IMR-90 (cell line): ENCODE results near the gene SP140. TPM values are rescaled to one million over a fixed set of nuclear protein-coding genes. Genes with fewer than 3 reads are reported as not detected.

ENCODE experiments used
- ATAC-seq: fragments of 200-7000 bp; cut with Tn5 transposase; 2 replicates; pipeline ENCODE4 v1.9.1; 2020; ENCODE audit warnings: low read depth, mild to moderate bottlenecking, moderate library complexity
- BruUV-seq: library from RNA; stranded (reverse); fragments of 400-500 nt; replicated peaks from 2 replicates; lab custom pipeline; 2021; lab: Mats Ljungman, UMichigan
- CTCF ChIA-PET: fragments of 300-600 bp; formaldehyde crosslinking; extraction: SDS; loops from one replicate; lab custom pipeline; 2021; ENCODE audit warnings: antibody characterized with exemption; lab: Yijun Ruan, JAX
- POLR2A ChIA-PET: fragments of 300-600 bp; sonication (Branson Sonifier 250); formaldehyde crosslinking; loops from one replicate; lab custom pipeline; 2022; ENCODE audit warnings: antibody characterized with exemption; ENCODE audit not compliant: unreplicated experiment; lab: Charles Lee
- DNase-seq: peaks from one replicate; pipeline ENCODE4 v3.0.0; 2013
- H2AFZ ChIP-seq: replicated peaks from 2 replicates; pipeline ENCODE3; 2013; ENCODE audit warnings: low read length, mild to moderate bottlenecking; ENCODE audit not compliant: poor library complexity
- H2AK5ac ChIP-seq: 2 replicates; pipeline ENCODE4 v1.6.1; 2013; ENCODE audit warnings: low read depth, low read length, inconsistent platforms
- H2AK9ac ChIP-seq: replicated peaks from 2 replicates; pipeline ENCODE3; 2013; ENCODE audit warnings: mild to moderate bottlenecking, low read depth, low read length, moderate library complexity; ENCODE audit not compliant: poor library complexity
- H2BK120ac ChIP-seq: 2 replicates; pipeline ENCODE4 v1.6.1; 2013; ENCODE audit warnings: low read depth, low read length, inconsistent platforms
- H2BK15ac ChIP-seq: 3 replicates; pipeline ENCODE4 v1.6.1; 2013; ENCODE audit warnings: low read depth, low read length, inconsistent platforms
- H2BK20ac ChIP-seq: 2 replicates; pipeline ENCODE4 v1.6.1; 2013; ENCODE audit warnings: low read depth, mild to moderate bottlenecking, inconsistent platforms, low read length, moderate library complexity
- H2BK5ac ChIP-seq: 2 replicates; pipeline ENCODE4 v1.6.1; 2013; ENCODE audit warnings: mild to moderate bottlenecking, low read depth, low read length, inconsistent platforms; ENCODE audit not compliant: poor library complexity, severe bottlenecking
- H3K14ac ChIP-seq: replicated peaks from 2 replicates; pipeline ENCODE4 v1.6.1; 2013; ENCODE audit warnings: low read depth, low read length, inconsistent platforms
- H3K18ac ChIP-seq: 2 replicates; pipeline ENCODE4 v1.6.1; 2013; ENCODE audit warnings: low read depth, low read length, control low read depth
- H3K23ac ChIP-seq: 2 replicates; pipeline ENCODE4 v1.6.1; 2013; ENCODE audit warnings: low read depth, low read length, inconsistent platforms
- H3K27ac ChIP-seq: 2 replicates; pipeline ENCODE4 v1.5.1; 2013; ENCODE audit warnings: mild to moderate bottlenecking, control low read depth, low read length; ENCODE audit not compliant: insufficient read depth
- H3K27me3 ChIP-seq: 2 replicates; pipeline ENCODE4 v1.6.1; 2013; ENCODE audit warnings: low read length; ENCODE audit not compliant: control insufficient read depth, insufficient read depth
- H3K36me3 ChIP-seq: 2 replicates; pipeline ENCODE4 v1.6.1; 2013; ENCODE audit warnings: low read length, mixed read lengths; ENCODE audit not compliant: control insufficient read depth, insufficient read depth
- H3K4ac ChIP-seq: 2 replicates; pipeline ENCODE4 v1.6.1; 2013; ENCODE audit warnings: low read depth, low read length, inconsistent platforms
- H3K4me1 ChIP-seq: 2 replicates; pipeline ENCODE4 v1.6.1; 2013; ENCODE audit warnings: low read length, mixed read lengths; ENCODE audit not compliant: control insufficient read depth, insufficient read depth
- H3K4me2 ChIP-seq: 2 replicates; pipeline ENCODE4 v1.6.1; 2013; ENCODE audit warnings: low read depth, mild to moderate bottlenecking, control low read depth, low read length, moderate library complexity
- H3K4me3 ChIP-seq: 2 replicates; pipeline ENCODE4 v1.5.1; 2013; ENCODE audit warnings: low read depth, mild to moderate bottlenecking, control low read depth, low read length, moderate library complexity; ENCODE audit not compliant: insufficient read depth
- H3K56ac ChIP-seq: 2 replicates; pipeline ENCODE4 v1.6.1; 2013; ENCODE audit warnings: low read length, inconsistent platforms; ENCODE audit not compliant: insufficient read depth; ENCODE audit errors: extremely low read depth
- H3K79me1 ChIP-seq, 2 experiments: 2 replicates each; pipeline ENCODE4 v1.6.1; 2013; ENCODE audit warnings: low read length in 2 of 2, inconsistent platforms in 1 of 2, low read depth in 1 of 2
- H3K9ac ChIP-seq: 2 replicates; pipeline ENCODE4 v1.6.1; 2013; ENCODE audit warnings: low read depth, low read length, control low read depth
- H3K9me1 ChIP-seq: 2 replicates; pipeline ENCODE4 v1.6.1; 2013; ENCODE audit warnings: low read length, inconsistent platforms; ENCODE audit not compliant: insufficient read depth
- H3K9me3 ChIP-seq: 2 replicates; pipeline ENCODE4 v1.6.1; 2013; ENCODE audit warnings: low read length; ENCODE audit not compliant: control insufficient read depth, insufficient read depth
- H4K20me1 ChIP-seq: 2 replicates; pipeline ENCODE4 v1.6.1; 2013; ENCODE audit warnings: low read length, inconsistent platforms; ENCODE audit not compliant: insufficient read depth
- H4K5ac ChIP-seq: 2 replicates; pipeline ENCODE4 v1.6.1; 2013; ENCODE audit warnings: mild to moderate bottlenecking, low read depth, low read length, control low read depth
- H4K8ac ChIP-seq, 2 experiments: 2 replicates each; pipeline ENCODE4 v1.6.1; 2013; ENCODE audit warnings: low read depth in 2 of 2, low read length in 2 of 2, control low read depth in 1 of 2, inconsistent platforms in 1 of 2
- H4K91ac ChIP-seq: 2 replicates; pipeline ENCODE4 v1.6.1; 2013; ENCODE audit warnings: low read depth, low read length, inconsistent platforms; ENCODE audit not compliant: insufficient read depth
- BHLHE40 ChIP-seq: fragments of 150-350 bp; IDR thresholded peaks from 2 replicates; pipeline ENCODE4 v1.6.1; 2016; ENCODE audit warnings: mild to moderate bottlenecking, low read depth, low read length
- CHD1 ChIP-seq: IDR thresholded peaks from 2 replicates; pipeline ENCODE4 v1.6.1; 2012; ENCODE audit warnings: low read depth, low read length, improper control_type of control experiment
- CTCF ChIP-seq: conservative IDR thresholded peaks from 2 replicates; pipeline ENCODE4 v1.5.1; 2012; ENCODE audit warnings: mild to moderate bottlenecking, low read depth, low read length, improper control_type of control experiment
- ELK1 ChIP-seq: fragments of 150-350 bp; IDR thresholded peaks from 2 replicates; pipeline ENCODE4 v1.6.1; 2016; ENCODE audit warnings: low read depth, mild to moderate bottlenecking, low read length, moderate library complexity, borderline replicate concordance
- FOS ChIP-seq: fragments of 150-350 bp; IDR thresholded peaks from 2 replicates; pipeline ENCODE4 v1.6.1; 2016; ENCODE audit warnings: low read depth, low read length
- MAZ ChIP-seq: IDR thresholded peaks from 2 replicates; pipeline ENCODE4 v1.6.1; 2012; ENCODE audit warnings: low read depth, mild to moderate bottlenecking, low read length, improper control_type of control experiment, moderate library complexity, borderline replicate concordance
- POLR2A ChIP-seq: IDR thresholded peaks from 2 replicates; pipeline ENCODE4 v1.6.1; 2012; ENCODE audit warnings: mild to moderate bottlenecking, low read depth, low read length
- RCOR1 ChIP-seq: IDR thresholded peaks from 2 replicates; pipeline ENCODE4 v1.6.1; 2012; ENCODE audit warnings: mild to moderate bottlenecking, low read length, improper control_type of control experiment; ENCODE audit not compliant: insufficient replicate concordance
- RFX5 ChIP-seq: IDR thresholded peaks from 2 replicates; pipeline ENCODE4 v1.8.0; 2012; ENCODE audit warnings: low read depth, mild to moderate bottlenecking, low read length, moderate library complexity
- SMC3 ChIP-seq: fragments of 150-350 bp; IDR thresholded peaks from 2 replicates; pipeline ENCODE4 v1.6.1; 2016; ENCODE audit warnings: low read depth, mild to moderate bottlenecking, antibody characterized with exemption, low read length, moderate library complexity
- USF2 ChIP-seq: fragments of 150-350 bp; IDR thresholded peaks from 2 replicates; pipeline ENCODE4 v1.6.1; 2017; ENCODE audit warnings: mild to moderate bottlenecking, antibody characterized with exemption, low read length, low read depth
- WGBS, 2 experiments: methylation state at CpG; one replicate each; pipeline versions ENCODE4 v1.1.5 to v1.1.7; 2013; ENCODE audit warnings: missing lambda C conversion rate in 2 of 2; ENCODE audit not compliant: insufficient read length in 1 of 2; ENCODE audit errors: extremely low coverage in 2 of 2; 5-methylcytosine and 5-hydroxymethylcytosine counted together
- dilution Hi-C: fragments of 300-500 bp; cut with HindIII; formaldehyde crosslinking; loops from one replicate; pipeline ENCODE4 v1.14.3; 2018; ENCODE audit warnings: low sequenced_read_pairs; ENCODE audit not compliant: unreplicated experiment
- in situ Hi-C: fragments of 300-500 bp; cut with MboI; formaldehyde crosslinking; loops from 3 replicates; pipeline ENCODE4 v1.14.3; 2019; ENCODE audit warnings: low sequenced_read_pairs, inconsistent platforms, mixed read lengths
- intact Hi-C: fragments of 100-400 bp; cut with micrococcal nuclease; formaldehyde crosslinking; loops from 2 replicates; pipeline ENCODE4 v1.10.0; 2022
- polyA plus RNA-seq, 3 experiments: library from polyadenylated mRNA; depleted of rRNA; stranded (reverse); fragments of >200 nt; gene quantifications; 2 replicates each; pipeline ENCODE4 v1.2.3, GENCODE V29; 2012; ENCODE audit warnings: low replicate concordance in 1 of 3
- total RNA-seq: library from RNA; depleted of rRNA; stranded (reverse); fragments of >200 nt; gene quantifications from 2 replicates; pipeline ENCODE4 v1.2.3, GENCODE V29; 2012

Gene SP140
- total and polyA plus RNA-seq, 2 of the 4 experiments (the other 2 are of a cell fraction), result 1.4 TPM

GRCh38 chr2:230226051-230226551, 565 bp downstream of the SP140 start:
- Histone ChIP-seq H4K5ac (no peak overlapping the region), H3K18ac (no peak overlapping the region), H3K79me1 (no peaks in the 10 kb centered on the region), H3K9ac (no peak overlapping the region), H4K8ac (no peak overlapping the region), H3K23ac (no peak overlapping the region), H3K36me3 (no peaks in the 10 kb centered on the region), H3K4ac (no peak overlapping the region), H3K14ac (no peak overlapping the region), H2BK5ac (no peak overlapping the region), H3K4me2 (no peak overlapping the region), H3K9me3 (peaks cover 3% of the 10 kb centered on the region), H3K27ac (no peak overlapping the region), H2AK5ac (no peak overlapping the region), H3K9me1 (no peaks in the 10 kb centered on the region), H3K27me3 (no peaks in the 10 kb centered on the region), H2BK120ac (no peak overlapping the region), H2BK20ac (no peak overlapping the region), H3K4me1 (no peaks in the 10 kb centered on the region; the same call in 1 of the 2 replicates), H2AK9ac (no peak overlapping the region), H3K56ac (no peak overlapping the region), H3K4me3 (no peak overlapping the region), H4K91ac (no peak overlapping the region), H2AFZ (no peak overlapping the region), H2BK15ac (no peak overlapping the region), H4K20me1 (no peaks in the 10 kb centered on the region)
- ATAC-seq (no peak), DNase-seq (no peak)
- no CpG with 5 or more reads among the region's 4 CpGs for WGBS, 2 experiments
- intact Hi-C loops (no loop called here), dilution Hi-C loops (no loop called here), in situ Hi-C loops (no loop called here)
- BruUV-seq, result no TSS peak
- TF ChIP-seq RFX5 (no peak), POLR2A (no peak), MAZ (no peak), CTCF (no peak), RCOR1 (no peak), SMC3 (no peak), FOS (no peak), USF2 (no peak), ELK1 (no peak), CHD1 (no peak), BHLHE40 (no peak)
- ChIA-PET POLR2A (no interaction called here), CTCF (no interaction called here)
